H7 (cell line): ENCODE data around the gene DBT. TPM values are rescaled to one million over a fixed set of nuclear protein-coding genes. Genes with fewer than 3 reads are reported as not detected.
"Not testable (repeated sequence)": the region's sequence is repeated elsewhere in the genome, so short reads cannot be mapped to it uniquely, and the experiment has no call there.

ENCODE experiments used
- DNase-seq: peaks from one replicate; pipeline ENCODE4 v3.0.0; 2012
- H3K27me3 ChIP-seq: 2 replicates; pipeline ENCODE4 v1.6.0; 2011; ENCODE audit warnings: mild to moderate bottlenecking, low read length; ENCODE audit not compliant: control insufficient read depth, insufficient read depth
- H3K36me3 ChIP-seq: replicated peaks from 2 replicates; pipeline ENCODE4 v1.5.1; 2011; ENCODE audit warnings: low read length; ENCODE audit not compliant: control insufficient read depth, insufficient read depth
- H3K4me3 ChIP-seq: 2 replicates; pipeline ENCODE4 v1.5.1; 2011; ENCODE audit warnings: low read depth, mild to moderate bottlenecking, control low read depth, low read length, moderate library complexity; ENCODE audit not compliant: insufficient read depth
- total RNA-seq: library from RNA; depleted of rRNA; stranded (reverse); fragments of >200 nt; shearing (Covaris generic); gene quantifications from 2 replicates; pipeline ENCODE4 v1.2.3, GENCODE V29; 2014

The DBT gene
- total RNA-seq, 1 experiment from 2014 or later, result 10.6 TPM

GRCh38 chr1:100234432-100234831, 15.2 kb downstream of the DBT start:
- no peaks in the 10 kb centered on the region for H3K27me3 ChIP-seq
- H3K4me3 ChIP-seq, result no peak overlapping the region
- DNase-seq, result no peak
- H3K36me3 ChIP-seq, result peaks cover 5% of the 10 kb centered on the region

- DNase-seq, H3K4me3 ChIP-seq, H3K36me3 ChIP-seq, H3K27me3 ChIP-seq: not testable (repeated sequence)
Observed at GRCh38 chr1:100233566-100233965, 16.1 kb downstream of the DBT start.

- H3K4me3 ChIP-seq, result no peak overlapping the region
- peaks cover 5% of the 10 kb centered on the region for H3K36me3 ChIP-seq
- H3K27me3 ChIP-seq, result no peaks in the 10 kb centered on the region
- no peak for DNase-seq
Observed at GRCh38 chr1:100232156-100232555, 17.5 kb downstream of the DBT start.

- Histone ChIP-seq H3K4me3 (no peak overlapping the region), H3K36me3 (peaks cover 5% of the 10 kb centered on the region), H3K27me3 (no peaks in the 10 kb centered on the region)
- no peak for DNase-seq
Observed at GRCh38 chr1:100231721-100232120, 17.9 kb downstream of the DBT start.

- Histone ChIP-seq H3K27me3 (no peaks in the 10 kb centered on the region), H3K36me3 (peaks cover 5% of the 10 kb centered on the region), H3K4me3 (no peak overlapping the region)
- DNase-seq, result no peak
Observed at GRCh38 chr1:100230765-100231164, 18.9 kb downstream of the DBT start.

- H3K36me3 ChIP-seq, result peaks cover 5% of the 10 kb centered on the region
- DNase-seq, result no peak
- H3K4me3 ChIP-seq, result no peak overlapping the region
- no peaks in the 10 kb centered on the region for H3K27me3 ChIP-seq
Observed at GRCh38 chr1:100229681-100230443, 19.8 kb downstream of the DBT start.

GRCh38 chr1:100222428-100222827, 27.2 kb downstream of the DBT start:
- DNase-seq, result no peak
- Histone ChIP-seq H3K27me3 (no peaks in the 10 kb centered on the region), H3K4me3 (no peak overlapping the region), H3K36me3 (no peaks in the 10 kb centered on the region)

- no peak for DNase-seq
- Histone ChIP-seq H3K36me3 (peaks cover 1% of the 10 kb centered on the region; the same call in 1 of the 2 replicates), H3K4me3 (no peak overlapping the region), H3K27me3 (no peaks in the 10 kb centered on the region)
Observed at GRCh38 chr1:100219883-100220282, 29.8 kb downstream of the DBT start.

- DNase-seq, result no peak
- Histone ChIP-seq H3K4me3 (no peak overlapping the region), H3K36me3 (peaks cover 3% of the 10 kb centered on the region; the same call in 1 of the 2 replicates), H3K27me3 (no peaks in the 10 kb centered on the region)
Observed at GRCh38 chr1:100219457-100219856, 30.2 kb downstream of the DBT start.

- no peaks in the 10 kb centered on the region for H3K27me3 ChIP-seq
- no peak for DNase-seq
- no peak overlapping the region for H3K4me3 ChIP-seq
- peaks cover 6% of the 10 kb centered on the region for H3K36me3 ChIP-seq
Observed at GRCh38 chr1:100217834-100218233, 31.8 kb downstream of the DBT start.

GRCh38 chr1:100215101-100215500, 34.5 kb downstream of the DBT start:
- H3K27me3 ChIP-seq, result no peaks in the 10 kb centered on the region
- no peak for DNase-seq
- peaks cover 6% of the 10 kb centered on the region for H3K36me3 ChIP-seq
- H3K4me3 ChIP-seq, result no peak overlapping the region

- no peak overlapping the region for H3K4me3 ChIP-seq
- H3K36me3 ChIP-seq, result peaks cover 8% of the 10 kb centered on the region
- DNase-seq, result peak; percentile 15
- no peaks in the 10 kb centered on the region for H3K27me3 ChIP-seq
Observed at GRCh38 chr1:100213141-100213540, 36.5 kb downstream of the DBT start.

- no peak overlapping the region for H3K4me3 ChIP-seq
- no peak for DNase-seq
- no peaks in the 10 kb centered on the region for H3K27me3 ChIP-seq
- peaks cover 6% of the 10 kb centered on the region for H3K36me3 ChIP-seq
Observed at GRCh38 chr1:100206301-100206700, 43.3 kb downstream of the DBT start.

- not testable (repeated sequence) for H3K36me3 ChIP-seq, DNase-seq, H3K4me3 ChIP-seq, H3K27me3 ChIP-seq
Observed at GRCh38 chr1:100205593-100205992, 44.0 kb downstream of the DBT start.

- DNase-seq, H3K36me3 ChIP-seq, H3K27me3 ChIP-seq, H3K4me3 ChIP-seq: not testable (repeated sequence)
Observed at GRCh38 chr1:100205103-100205502, 44.5 kb downstream of the DBT start.

GRCh38 chr1:100202703-100203102, 46.9 kb downstream of the DBT start:
- DNase-seq, H3K4me3 ChIP-seq, H3K36me3 ChIP-seq, H3K27me3 ChIP-seq: not testable (repeated sequence)
